GM21390 (cell line): ENCODE measurements around the gene GTPBP6.
"Not testable (repeated sequence)": the region's sequence is repeated elsewhere in the genome, so short reads cannot be mapped to it uniquely, and the experiment has no call there.

Experiments
- ATAC-seq: cut with Tn5 transposase; IDR thresholded peaks from one replicate; pipeline ENCODE4 v1.9.1; 2021; ENCODE audit not compliant: unreplicated experiment

Gene GTPBP6

GRCh38 chrX:352181-352580 lies 33.6 kb upstream of the GTPBP6 start:
- no peak for ATAC-seq

- no peak for ATAC-seq
Observed at GRCh38 chrX:351736-352135, 33.1 kb upstream of the GTPBP6 start.

GRCh38 chrX:351324-351641 lies 32.7 kb upstream of the GTPBP6 start:
- not testable (repeated sequence) for ATAC-seq

GRCh38 chrX:350534-351323 lies 32.1 kb upstream of the GTPBP6 start:
- ATAC-seq, result no peak

GRCh38 chrX:350148-350533 lies 31.5 kb upstream of the GTPBP6 start:
- ATAC-seq, result no peak

GRCh38 chrX:349702-350101 lies 31.1 kb upstream of the GTPBP6 start:
- no peak for ATAC-seq

GRCh38 chrX:349196-349595 lies 30.6 kb upstream of the GTPBP6 start:
- ATAC-seq, result no peak

GRCh38 chrX:348461-349117 lies 30.0 kb upstream of the GTPBP6 start:
- ATAC-seq, result no peak

GRCh38 chrX:347351-348117 lies 28.9 kb upstream of the GTPBP6 start:
- no peak for ATAC-seq

GRCh38 chrX:346034-346813 lies 27.6 kb upstream of the GTPBP6 start:
- no peak for ATAC-seq

- ATAC-seq, result no peak
Observed at GRCh38 chrX:345020-345925, 26.7 kb upstream of the GTPBP6 start.

- ATAC-seq, result no peak
Observed at GRCh38 chrX:344371-344901, 25.8 kb upstream of the GTPBP6 start.

GRCh38 chrX:341541-342101 lies 23.0 kb upstream of the GTPBP6 start:
- no peak for ATAC-seq

GRCh38 chrX:340641-341423 lies 22.2 kb upstream of the GTPBP6 start:
- no peak for ATAC-seq

GRCh38 chrX:340121-340520 lies 21.5 kb upstream of the GTPBP6 start:
- no peak for ATAC-seq

- ATAC-seq, result no peak
Observed at GRCh38 chrX:338836-339400, 20.3 kb upstream of the GTPBP6 start.

- no peak for ATAC-seq
Observed at GRCh38 chrX:338281-338835, 19.8 kb upstream of the GTPBP6 start.

- ATAC-seq, result no peak
Observed at GRCh38 chrX:337331-337831, 18.8 kb upstream of the GTPBP6 start.
